T-helper 2 cell (primary cell): Measurements from ENCODE around the gene PAXX.

Source experiments
- DNase-seq, 5 experiments: peaks; one replicate each; pipeline versions ENCODE4 v3.0.0 to v3.0.0-alpha.2; 2012 to 2022

PAXX gene

DNA sequence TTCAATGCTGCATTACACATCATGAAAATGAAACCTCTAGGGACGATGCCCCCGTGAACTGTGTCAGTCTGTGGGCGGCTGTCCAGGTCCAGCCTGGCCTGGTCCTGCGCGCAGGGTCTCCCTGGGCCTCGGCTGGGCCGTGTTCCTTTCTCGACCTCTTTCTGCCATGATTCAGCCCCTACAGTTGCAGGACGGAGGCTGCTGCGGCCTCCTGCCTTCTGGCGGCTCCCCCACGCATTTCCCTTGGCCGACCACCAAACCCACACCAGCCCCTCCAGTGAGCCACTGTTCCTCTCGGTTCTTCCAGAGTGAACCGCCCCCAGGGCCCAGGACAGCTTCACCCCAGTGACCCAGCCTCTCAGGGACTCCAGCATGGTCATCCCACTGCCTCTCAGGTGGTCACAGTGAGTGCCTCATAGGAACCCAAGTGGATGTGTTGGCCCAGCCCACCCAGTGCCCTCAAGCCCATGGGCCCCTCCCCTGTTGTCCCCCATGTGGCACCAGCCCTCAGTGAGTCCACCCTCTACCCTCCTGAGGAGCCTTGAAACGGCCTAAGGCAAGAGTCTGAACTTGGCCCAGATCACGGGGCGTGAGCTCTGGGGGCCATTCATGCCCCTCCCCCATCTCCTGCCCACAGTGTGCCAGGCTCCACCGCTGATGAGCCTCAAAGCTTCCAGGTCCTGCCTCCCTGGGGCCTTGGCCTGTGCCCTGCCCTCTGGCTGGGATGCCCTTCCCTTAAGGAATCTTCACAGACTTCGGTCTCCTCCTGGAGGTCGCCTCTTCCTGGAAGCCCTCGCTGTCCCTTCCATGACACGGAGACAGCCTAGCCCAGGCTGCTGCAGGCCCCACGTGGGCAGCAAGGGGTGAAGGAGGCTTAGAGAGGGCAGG, 14.1 kb downstream of the PAXX start:
- DNase-seq = no peak

DNA sequence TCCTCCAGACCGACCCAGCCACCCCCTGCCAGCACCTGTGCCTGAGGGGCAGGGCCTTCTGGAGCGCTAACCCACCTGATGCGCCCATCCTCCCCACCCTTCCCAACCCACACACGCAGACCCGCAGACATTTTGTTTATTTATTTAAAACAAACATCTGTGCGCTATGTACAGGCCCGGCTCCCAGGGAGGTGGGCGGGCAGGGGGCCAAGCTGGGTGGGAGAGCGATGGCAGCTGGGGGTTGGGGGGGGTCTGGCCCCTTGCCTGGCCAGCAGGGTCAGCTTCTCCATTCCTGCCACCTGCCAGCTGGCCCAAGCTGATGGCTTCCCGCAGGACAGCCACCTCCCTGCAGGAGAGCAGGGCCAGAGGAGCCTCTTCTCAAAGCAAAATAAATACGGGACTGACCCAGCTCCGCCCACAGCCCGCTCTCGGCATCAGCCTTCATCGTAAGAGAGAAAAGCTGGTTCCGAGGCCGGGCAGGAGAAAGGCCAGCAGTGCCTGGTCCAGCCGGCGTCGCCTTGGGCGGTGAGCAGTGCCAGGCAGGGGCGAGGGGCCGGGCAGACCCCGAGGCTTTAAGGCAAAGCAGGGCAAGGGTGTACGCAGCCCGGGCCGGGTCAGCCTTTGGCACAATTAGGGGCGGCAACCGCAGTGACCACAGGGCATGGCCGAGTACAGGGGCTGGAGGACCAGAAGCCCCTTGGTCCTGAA, 15.0 kb downstream of the PAXX start:
- DNase-seq = no peak

DNA sequence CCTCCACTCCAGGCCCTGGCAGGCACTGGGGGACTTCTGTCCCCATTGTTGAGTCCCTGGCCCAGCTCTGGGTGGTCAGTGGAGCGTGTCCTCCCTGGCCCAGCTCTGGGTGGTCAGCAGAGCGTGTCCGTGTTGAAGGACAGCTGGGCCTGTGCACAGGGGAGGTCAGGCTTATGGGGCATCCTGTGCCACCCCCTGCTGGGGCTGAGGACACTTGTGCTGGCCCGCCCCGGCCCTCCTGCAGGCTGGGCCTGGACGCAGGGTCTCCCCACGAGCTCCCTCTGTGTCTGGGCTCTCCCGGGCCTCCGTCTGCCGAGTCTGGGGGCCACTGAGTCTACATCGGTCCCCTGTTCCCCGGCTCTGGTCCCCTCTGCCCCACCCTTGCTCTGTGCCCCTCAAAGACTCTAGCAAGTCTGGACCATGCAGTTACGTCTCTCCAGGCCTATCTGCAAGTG, 15.6 kb downstream of the PAXX start:
- DNase-seq = no peak

DNA sequence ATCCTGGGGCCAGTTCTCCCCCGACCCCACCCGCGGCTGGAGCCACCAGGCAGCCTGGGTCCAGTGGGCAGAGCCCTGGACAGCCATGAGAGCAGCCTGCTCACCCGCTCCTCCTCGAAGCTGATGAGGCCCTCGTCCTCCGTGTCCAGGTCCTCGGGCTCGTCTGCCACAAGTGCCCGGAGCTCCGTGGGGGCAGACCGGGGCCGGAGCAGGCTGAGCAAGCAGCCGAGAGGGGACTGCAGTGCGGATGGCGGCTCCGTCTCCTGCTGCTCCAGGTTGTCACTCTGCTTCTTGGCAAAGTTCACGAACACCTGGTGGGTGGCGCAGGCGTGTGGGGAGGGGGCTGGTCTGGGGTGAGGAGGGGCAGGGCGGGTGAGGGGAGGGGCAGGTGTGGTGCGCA, 16.1 kb downstream of the PAXX start:
- DNase-seq = no peak

DNA sequence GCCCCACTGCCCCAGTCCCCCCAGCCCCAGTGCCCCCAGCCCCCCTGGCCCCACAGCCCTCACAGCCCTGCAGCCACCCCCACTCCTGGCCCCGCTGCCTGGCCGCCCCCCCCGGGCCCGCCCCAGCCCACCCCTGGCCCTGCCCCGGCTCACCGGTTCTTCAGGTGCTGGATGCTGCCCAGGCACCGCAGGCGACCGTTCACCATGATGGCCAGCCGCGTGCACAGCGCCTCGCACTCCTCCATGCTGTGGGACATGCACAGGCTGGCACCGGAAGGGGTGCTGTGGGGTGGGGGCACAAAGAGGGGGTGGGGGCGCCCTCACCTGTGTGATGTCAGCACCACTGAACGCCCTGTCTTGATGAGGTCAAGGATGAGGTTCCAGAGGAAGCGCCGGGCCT, 17.0 kb downstream of the PAXX start:
- DNase-seq = no peak

DNA sequence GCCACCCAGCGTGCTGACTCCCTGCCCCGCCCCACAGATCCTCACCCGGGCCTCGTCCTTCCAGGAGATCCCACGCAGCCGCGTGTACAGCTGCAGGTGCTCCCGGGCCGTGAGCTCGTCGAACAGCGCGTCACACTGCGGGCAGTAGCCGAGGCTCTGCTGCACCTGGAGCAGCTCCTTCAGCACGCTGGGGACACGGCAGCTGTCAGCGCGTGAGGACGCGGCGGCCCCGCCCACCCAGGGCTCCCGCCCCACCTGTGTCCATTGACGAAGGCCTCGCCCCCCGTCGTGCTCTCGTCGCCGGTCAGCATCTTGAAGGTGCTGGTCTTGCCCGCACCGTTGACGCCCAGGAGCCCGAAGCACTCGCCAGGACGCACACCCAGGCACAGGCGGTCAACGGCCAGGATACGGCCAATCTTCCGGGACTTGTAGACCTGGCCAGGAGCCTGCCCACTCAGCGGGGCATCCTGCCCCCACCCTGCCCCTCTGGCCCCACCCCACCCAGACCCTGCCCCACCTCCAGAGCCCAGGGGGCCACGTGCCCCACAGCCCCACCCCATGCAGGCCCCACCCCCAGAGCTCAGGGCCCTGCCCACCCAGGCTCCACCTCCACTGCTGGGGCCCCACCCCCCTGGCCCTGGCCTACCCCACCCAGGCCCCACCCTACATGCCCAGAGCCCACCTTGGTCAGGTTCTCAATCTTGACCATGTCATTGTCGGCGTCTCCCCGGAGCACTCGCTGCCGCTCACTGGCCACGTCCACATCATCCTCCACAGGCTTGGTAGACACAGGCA, 17.9 kb downstream of the PAXX start:
- DNase-seq = no peak

DNA sequence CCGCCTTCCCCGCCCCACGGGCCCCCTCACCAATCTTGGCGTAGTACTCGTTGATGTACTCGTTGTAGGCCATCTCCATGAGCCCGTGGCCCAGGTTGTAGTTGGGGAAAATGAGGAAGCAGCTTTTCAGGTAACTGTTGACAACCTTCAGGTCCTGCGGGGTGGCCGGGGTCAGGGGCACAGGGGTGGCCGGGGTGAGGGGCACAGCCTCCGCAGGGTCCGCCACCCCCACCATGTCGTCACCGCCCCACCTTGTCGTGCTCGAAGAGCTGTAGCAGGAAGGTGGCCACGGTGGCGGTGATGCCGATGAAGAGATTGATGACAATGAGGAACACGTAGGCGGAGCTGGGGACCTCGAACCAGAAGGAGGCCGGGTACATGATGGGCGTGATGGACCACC, 18.9 kb downstream of the PAXX start:
- no peak for DNase-seq

DNA sequence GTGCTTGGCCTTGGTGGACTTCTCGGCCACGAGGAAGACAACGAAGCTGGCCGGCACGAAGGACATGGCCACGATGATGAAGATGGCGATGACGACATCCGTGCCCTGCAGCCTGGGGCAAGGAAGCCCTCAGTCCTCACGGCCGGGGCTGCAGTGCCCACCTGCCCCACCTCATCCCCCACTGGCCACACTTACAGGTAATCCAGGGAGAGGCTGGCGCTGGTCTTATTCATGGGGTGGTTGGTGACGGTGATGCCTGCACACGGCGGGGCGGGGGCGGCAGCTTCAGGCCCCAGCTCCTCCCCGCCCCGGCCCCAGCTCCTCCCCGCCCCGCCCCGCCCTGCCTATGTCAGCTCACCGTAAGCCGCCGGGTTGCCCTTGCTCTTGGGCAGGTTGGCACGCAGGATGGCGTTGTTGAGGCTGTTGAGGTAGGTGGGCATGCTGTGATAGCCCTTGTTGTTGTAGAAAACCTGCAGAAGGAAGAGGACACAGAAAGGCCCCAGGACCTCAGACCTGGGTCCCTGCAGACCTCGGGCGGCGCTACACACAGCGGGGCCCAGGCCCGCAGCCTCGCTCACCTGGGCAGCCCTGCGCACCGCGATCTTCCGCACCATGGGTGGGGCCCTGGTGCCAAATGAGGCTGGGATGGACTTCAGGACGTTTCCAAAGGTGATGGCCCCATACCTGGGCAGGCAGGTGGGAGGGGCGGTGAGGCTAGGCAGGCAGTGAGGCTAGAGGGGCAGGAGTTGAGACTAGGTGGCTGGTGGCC, 19.9 kb downstream of the PAXX start:
- DNase-seq = no peak

DNA sequence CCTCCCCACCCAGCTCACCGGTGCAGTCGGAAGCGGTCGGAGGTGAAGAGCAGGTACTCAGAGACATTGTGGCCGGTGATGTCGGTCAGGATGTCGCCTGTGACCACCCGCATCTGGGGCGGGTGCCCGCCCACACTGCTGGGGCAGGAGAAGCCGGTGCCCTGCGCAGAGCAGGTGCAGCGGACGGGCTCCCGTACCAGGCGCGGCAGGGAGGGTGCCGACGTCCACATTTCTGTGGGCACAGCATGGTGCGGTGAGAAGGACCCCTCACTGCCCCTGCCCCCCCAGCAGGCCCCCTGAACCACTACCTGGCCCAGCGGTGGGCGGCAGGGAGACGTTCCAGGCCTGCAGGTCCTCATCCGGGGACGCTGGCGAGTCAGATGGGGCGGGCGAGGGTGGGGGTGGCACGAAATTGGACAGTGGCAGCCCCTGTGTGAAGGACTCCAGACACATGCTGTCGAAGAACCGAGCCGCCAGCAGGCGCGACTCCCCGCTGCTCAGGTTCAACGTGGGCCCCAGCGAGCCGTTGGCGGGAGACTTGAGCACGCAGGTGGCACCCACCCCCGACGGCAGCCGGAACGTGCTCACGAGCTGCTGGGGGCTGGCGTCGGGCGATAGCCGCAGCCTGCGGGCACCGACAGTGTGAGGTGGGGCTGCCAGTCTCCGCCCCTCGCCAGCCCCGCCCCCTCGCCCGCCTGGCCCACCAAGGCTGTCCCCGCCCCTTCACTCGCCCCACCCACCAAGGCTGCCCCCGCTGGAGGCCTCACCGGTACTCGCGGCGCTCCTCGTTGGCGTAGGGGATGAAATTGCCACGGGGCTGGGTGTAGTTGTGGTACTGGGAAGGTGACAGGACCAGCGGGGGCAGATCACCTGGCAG, 20.7 kb downstream of the PAXX start:
- DNase-seq = no peak

DNA sequence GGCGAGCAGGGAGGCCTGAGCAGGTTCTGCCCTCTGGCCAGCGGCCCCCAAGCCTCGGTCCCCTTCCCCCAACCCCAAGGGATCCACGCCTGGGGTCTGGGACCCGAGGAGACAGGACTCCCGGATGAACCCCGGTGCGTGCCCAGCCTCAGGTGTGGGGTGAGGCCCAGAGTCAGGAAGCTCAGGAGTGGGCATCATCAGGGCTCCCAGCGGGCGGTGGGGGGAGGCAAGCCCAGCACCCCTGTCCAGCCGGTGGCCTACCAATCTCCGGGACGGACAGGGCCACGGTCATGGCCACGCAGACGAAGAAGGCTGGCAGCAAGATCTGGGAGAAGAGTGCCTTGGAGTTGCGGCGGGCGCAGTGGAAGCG, 21.3 kb downstream of the PAXX start:
- no peak for DNase-seq

DNA sequence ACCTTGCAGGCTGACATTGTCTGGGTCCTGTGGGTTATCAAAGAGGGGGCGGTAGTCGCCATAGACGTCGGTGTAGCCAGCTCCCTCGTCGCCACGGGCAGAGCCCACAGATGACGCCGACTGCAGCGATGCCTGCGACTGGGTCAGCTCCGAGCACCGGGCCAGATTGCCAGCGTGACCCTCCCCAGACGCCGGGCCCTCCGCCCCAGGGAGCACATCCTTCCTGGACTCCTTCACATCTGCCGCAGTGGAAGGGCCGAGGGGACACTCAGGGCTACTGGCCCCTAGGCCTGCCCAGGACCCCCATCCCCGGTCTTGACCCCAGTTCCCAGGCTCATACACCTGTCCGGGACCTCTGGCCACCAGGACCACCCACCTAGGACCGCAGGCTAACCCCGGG, 21.9 kb downstream of the PAXX start:
- DNase-seq = no peak

DNA sequence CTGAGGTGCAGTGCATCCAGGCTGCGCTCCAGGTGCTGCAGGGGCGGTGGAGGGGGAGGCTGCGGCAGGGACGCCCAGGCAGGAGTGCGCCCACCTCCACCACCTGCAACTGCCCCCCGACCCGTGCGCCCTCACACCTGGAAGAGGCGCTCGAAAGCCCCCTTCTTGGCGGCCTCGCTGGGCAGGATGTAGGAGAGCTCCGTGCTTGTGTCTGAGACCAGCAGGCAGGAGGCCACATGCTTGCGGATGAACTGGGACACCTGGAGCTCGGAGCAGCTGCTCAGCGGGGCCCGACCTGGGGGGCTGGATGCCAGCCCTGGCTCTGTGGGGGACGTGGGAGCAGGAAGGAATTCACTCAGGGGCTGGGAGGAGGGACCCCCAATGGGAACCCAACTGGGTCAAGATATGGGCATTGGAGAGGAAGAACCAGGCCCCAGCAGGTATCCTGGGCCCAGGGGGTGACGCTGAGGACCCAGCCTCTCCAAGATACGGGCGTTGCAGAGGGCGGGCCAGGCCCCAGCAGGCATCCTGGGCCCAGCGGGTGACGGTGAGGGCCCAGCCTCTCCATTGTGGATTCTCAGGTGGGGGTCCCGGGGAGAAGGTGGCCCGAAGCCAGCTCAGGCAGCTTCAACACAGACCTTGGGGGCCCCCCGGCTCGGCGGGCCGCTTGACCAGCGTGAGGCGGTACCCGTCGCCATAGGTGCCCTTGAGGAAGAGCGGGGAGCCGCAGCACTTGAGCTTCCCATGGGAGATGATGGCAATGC, 22.7 kb downstream of the PAXX start:
- no peak for DNase-seq

DNA sequence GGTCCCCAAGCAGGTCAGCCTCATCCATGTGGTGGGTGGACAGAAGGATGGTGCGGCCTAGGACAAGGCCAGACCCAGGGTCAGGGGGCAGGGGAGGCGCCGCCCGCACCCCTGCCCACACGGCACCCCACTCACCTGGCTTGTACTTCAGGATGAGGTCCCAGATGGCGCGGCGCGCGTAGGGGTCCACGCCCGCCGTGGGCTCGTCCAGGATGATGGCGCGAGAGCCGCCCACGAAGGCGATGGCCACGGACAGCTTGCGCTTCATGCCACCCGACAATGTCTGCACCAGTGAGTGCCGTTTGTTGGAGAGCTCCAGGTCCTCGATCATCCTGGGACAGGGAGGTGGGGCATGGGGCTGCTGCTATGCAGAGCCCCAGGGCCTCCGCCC, 23.3 kb downstream of the PAXX start:
- no peak for DNase-seq

DNA sequence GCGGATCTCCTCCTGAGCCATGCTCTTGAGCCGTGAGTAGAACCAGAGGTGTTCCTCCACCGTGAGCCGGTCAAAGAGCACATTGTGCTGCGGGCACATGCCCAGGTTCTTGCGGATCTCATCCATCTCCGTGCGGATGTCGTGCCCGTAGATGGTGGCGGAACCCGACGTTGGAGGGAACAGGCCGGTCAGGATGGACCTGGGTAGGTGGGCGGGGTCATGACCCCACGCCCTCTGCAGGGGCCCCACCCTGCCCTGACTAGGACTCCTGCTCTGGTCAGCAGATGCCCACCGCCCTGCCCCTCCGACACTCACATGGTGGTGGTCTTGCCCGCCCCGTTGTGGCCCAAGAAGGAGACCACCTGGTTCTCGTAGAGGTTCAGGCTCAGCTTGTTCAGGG, 23.8 kb downstream of the PAXX start:
- no peak for DNase-seq

DNA sequence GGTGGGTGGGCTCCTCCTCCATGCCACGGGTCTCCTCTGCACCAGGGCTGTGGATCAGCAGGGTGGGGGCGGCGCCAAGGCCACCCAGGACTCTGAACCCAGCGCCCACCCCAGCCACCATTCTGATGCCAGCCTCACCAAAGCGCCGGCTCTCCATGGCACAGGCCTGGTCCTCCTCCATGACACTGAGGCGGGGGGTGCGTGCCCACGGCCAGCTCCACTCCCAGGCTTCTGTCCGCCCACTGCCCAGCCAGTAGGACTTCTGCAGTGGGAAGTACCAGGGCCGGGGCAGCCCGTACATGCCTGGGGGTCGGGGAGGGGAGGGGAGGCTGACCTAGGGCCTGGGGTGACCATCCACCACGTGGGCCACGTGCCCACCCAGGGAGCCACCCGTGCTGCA, 24.2 kb downstream of the PAXX start:
- DNase-seq = no peak

DNA sequence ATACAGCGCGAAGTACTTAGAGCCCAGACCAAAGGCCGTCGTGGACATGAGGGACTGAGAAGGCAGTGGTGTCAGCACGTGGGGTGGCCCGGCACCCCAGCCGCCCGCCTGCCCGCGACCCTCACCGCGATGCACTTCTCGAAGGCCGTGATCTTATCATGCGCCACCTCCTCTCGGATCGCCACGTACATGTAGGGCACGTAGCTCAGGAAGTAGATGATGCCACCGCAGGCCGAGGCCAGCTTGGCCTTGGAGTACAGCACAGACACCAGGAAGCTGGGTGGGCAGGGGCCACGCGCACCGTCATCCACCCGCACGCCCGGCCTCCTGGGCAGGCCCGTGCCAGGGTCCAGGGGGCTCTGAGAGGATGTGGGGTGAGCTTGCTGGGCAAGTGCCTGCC, 24.8 kb downstream of the PAXX start:
- DNase-seq = no peak

DNA sequence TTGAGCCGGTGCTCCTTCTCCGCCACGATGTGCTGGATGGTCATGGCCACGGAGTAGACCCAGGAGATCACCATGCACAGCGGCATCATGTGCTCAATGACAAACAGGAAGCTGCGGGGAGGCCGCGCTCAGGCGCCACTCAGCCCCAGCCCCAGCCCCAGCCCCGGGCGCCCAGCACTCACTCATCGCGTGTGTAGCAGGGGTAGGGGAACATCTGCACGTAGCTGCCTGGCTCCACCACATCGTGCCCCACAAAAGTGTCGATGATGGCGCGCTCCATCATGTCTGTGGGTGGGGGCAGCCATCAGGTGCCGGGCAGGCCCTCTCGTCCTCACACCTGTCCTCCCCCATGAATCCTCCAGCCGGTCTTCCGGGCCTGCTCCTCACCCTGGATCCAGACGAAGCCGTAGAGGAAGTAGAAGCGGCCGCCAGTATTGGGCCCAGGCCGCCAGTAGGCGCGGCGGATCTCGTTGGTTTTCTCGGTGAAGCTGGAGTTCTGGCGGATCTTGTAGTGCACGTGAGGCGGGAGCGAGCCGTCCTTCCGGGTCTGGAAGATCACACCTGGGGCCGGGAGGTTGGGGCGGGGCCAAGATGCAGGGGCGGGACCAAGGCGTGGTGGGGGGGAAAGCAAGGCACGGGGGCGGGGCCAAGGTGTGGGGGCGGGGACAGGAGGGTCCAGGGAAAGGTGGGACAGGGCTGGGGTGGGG, 25.7 kb downstream of the PAXX start:
- DNase-seq = no peak

DNA sequence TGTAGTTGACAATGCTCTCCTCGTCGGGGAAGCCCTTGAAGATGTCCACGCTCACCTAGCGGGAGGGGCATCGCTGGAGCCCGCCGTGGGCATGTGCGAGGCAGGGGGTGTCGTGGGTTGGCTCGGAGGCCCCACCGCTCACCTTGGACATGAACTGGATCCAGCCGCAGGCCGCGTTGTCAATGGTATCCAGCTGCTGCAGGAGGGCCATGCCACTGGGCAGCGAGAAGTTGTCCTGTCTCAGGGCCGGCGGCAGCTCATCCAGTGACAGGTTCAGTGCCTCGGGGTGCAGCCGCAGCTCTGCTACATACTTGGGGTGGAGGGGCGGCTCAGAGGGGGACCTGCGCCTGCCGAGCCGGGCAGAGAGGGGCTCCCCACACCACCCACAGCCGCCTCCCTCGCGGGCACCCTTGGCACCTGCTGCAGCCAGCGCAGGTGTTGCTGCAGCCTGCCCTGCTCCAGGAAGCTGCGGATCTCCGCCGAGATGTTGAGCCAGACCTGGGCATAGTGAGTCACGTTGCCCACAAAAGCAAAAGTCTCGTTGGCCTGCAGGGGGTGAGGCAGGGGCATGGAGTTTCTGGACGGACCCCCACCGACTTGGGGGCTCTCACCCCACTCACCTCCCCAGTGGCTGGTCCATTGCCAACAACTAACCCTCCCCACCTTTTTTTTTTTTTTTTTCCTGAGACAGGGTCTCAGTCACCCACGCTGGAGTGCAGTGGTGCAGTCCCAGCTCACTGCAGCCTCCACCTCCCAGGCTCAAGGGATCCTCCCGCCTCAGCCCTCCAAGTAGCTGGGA, 26.7 kb downstream of the PAXX start:
- DNase-seq = no peak
